Activated T-cell treated with anti-CD3 and anti-CD28 coated beads, Interleukin-2, amount 50 U/mL, for 4 hours (primary cell): ENCODE data around the gene MAP3K5. TPM values are rescaled to one million over a fixed set of nuclear protein-coding genes. Genes with fewer than 3 reads are reported as not detected.
A peak's percentile ranks its signal among the peaks of the same experiment; 100 is the strongest.
"Not testable (repeated sequence)": the region's sequence is repeated elsewhere in the genome, so short reads cannot be mapped to it uniquely, and the experiment has no call there.

Source experiments
- ATAC-seq, 2 donors: fragments of 200-7000 bp; cut with Tn5 transposase; one replicate each; pipeline ENCODE4 v1.10.0; 2021
- DNase-seq: peaks from one replicate; pipeline ENCODE4 v3.0.0-alpha.2; 2020
- H3K27me3 Mint-ChIP-seq: one replicate; pipeline ENCODE4 v1.8.0; 2021; ENCODE audit warnings: low read depth, mixed read lengths
- H3K36me3 Mint-ChIP-seq: one replicate; pipeline ENCODE4 v1.8.0; 2022; ENCODE audit warnings: mixed read lengths; ENCODE audit not compliant: insufficient read depth
- H3K4me1 Mint-ChIP-seq: one replicate; pipeline ENCODE4 v1.8.0; 2021; ENCODE audit warnings: low read depth, mixed read lengths
- H3K4me3 Mint-ChIP-seq: one replicate; pipeline ENCODE4 v1.8.0; 2021; ENCODE audit warnings: mild to moderate bottlenecking, moderate library complexity, mixed read lengths
- H3K9me3 Mint-ChIP-seq: one replicate; pipeline ENCODE4 v1.8.0; 2021; ENCODE audit warnings: mixed read lengths
- total RNA-seq, 3 donors: library from RNA; stranded (reverse); gene quantifications; one replicate each; pipeline ENCODE4 v1.2.1, GENCODE V29; 2021

Gene MAP3K5
- total RNA-seq = 10 to 100 TPM in 1 of 3 donors, 1 to 10 TPM in 2; 5.7 to 10.5 (median 7.9) TPM

DNA sequence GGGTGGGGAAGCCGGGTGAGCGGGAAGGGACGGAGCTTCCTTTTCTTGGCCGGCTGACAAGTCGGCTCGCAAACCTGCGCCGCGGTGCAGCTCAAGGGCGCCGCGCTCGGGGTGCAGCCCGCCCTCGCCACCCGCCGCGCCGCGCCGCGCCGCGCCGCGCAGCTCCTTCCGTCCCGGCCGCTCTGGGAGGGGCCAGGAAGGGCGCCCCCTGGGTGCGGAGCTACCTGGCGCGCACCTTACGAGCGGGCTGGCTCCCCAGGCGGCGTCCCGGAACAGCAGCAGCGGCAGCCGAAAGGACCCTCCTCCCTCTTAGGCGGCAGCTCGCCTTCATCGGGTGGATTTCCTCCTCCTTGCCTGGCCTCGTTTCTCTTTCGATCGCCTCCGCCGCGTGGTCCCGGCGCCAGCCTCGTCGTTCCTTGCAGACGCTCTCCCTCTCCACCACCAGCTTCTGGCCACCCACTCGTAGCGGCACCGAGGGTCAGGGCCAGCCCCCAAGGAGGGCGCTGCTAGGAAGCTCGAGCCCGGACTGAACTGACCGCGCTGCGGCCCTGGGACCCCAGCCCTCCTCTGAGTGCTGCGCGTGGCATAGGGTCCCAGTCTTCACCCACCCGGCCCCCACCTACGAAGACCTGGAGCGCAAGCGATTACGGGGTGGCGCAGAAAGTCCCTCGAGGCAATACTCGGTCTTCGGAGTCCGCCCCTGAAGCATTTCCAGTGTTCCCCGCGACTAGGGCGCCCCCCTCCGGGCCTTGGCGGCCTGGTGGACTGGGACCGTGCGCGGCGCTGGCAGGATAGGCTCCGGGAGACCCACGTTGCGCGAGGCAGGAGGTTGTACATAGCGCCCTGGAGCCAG is at the start of gene MAP3K5:
Gene MAP3K5 (minus strand): TSS at position 68 of the 853 bp plus-strand sequence. CDS start 320 bp downstream, outside the sequence.
- Mint-ChIP-seq H3K36me3 (peaks cover 3% of the 10 kb centered on the region), H3K4me3 (peak within 1 kb of the TSS; percentile 94), H3K27me3 (no peaks in the 10 kb centered on the region), H3K4me1 (peaks cover 42% of the 10 kb centered on the region), H3K9me3 (no peaks in the 10 kb centered on the region)
- DNase-seq = peak; percentile 95
- ATAC-seq = peak; percentile 77 to 80

GRCh38 chr6:136840276-136841001 is 48.2 kb upstream of the MAP3K5 start:
- DNase-seq (no peak), ATAC-seq (no peak)
- Mint-ChIP-seq H3K9me3 (no peaks in the 10 kb centered on the region), H3K36me3 (peaks cover 13% of the 10 kb centered on the region), H3K4me3 (no peak overlapping the region), H3K4me1 (peaks cover 1% of the 10 kb centered on the region), H3K27me3 (no peaks in the 10 kb centered on the region)

DNA sequence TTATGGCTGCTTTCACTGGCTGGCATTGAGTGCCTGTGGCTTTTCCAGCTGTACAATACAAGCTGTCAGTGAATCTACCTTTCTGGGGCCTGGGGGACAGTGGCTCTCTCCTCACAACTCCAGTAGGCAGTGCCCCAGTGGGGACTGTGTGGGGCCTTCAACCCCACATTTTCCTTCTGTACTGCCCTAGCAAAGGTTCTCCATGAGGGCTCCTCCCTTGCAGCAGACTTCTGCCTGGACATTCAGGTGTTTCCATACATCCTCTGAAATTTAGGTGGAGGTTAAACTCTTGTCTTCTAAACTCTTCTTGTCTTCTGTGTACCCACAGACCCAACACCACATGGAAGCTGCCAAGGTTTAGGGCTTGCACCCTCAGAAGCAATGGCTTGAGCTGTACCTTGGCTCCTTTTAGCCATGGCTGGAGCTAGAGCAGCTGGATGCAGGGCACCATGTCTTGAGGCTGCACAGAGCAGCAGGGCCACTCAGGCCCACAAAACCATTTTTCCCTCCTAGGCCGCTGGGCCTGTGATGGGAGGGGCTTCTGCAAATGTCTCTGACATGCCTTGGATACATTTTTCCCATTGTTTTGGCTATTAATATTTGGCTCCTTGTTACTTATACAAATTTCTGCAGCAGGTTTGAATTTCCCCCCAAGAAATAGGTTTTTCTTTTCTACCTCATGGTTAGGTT is 39.7 kb upstream of the MAP3K5 start:
- H3K4me3 Mint-ChIP-seq = no peak overlapping the region
- peaks cover 4% of the 10 kb centered on the region for H3K4me1 Mint-ChIP-seq
- DNase-seq (no peak), ATAC-seq (no peak)
- peaks cover 10% of the 10 kb centered on the region for H3K9me3 Mint-ChIP-seq
- H3K36me3 Mint-ChIP-seq = peaks cover 45% of the 10 kb centered on the region
- no peaks in the 10 kb centered on the region for H3K27me3 Mint-ChIP-seq

GRCh38 chr6:136826216-136826615 is 33.9 kb upstream of the MAP3K5 start:
- no peaks in the 10 kb centered on the region for H3K27me3 Mint-ChIP-seq
- H3K4me1 Mint-ChIP-seq = peaks cover 19% of the 10 kb centered on the region
- ATAC-seq (no peak), DNase-seq (no peak)
- peaks cover 35% of the 10 kb centered on the region for H3K36me3 Mint-ChIP-seq
- no peak overlapping the region for H3K4me3 Mint-ChIP-seq
- no peaks in the 10 kb centered on the region for H3K9me3 Mint-ChIP-seq

DNA sequence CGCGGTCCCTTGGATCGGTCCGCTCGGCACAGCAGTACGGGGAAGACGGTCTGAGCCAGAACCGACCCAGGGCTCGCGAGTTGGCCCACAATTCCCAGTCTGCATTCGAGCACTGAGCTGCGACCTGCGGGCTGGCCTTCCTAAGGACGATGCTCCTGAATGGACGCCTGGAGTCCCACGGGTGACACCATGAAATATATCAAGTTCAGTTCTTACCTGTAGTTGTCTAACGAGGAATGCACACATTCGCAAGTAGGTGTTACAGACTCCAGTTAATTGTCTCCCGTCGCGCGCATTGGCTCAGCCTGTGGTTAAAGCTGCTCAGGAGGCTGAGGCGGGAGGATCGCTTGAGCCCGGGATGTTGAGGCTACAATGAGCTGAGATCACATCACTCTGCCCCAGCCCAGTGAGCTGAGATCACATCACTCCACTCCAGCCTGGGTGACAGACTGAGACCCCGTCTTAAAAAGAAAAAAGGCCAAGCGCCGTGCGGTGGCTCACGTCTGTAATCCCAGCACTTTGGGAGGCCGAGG is 30.9 kb upstream of the MAP3K5 start:
- Mint-ChIP-seq H3K4me1 (peaks cover 16% of the 10 kb centered on the region), H3K36me3 (peaks cover 19% of the 10 kb centered on the region), H3K4me3 (peak overlapping the region; percentile 82), H3K27me3 (no peaks in the 10 kb centered on the region), H3K9me3 (no peaks in the 10 kb centered on the region)
- DNase-seq = no peak
- no peak for ATAC-seq

GRCh38 chr6:136822376-136823127 is 30.3 kb upstream of the MAP3K5 start, which contains the start of gene PEX7:
Gene PEX7 (plus strand): TSS chr6:136822592. CDS start chr6:136822666, 74 bp downstream.
- peak; percentile 84 for DNase-seq
- Mint-ChIP-seq H3K9me3 (no peaks in the 10 kb centered on the region), H3K27me3 (no peaks in the 10 kb centered on the region), H3K4me1 (peaks cover 16% of the 10 kb centered on the region), H3K36me3 (peaks cover 19% of the 10 kb centered on the region), H3K4me3 (peak within 1 kb of the TSS; percentile 93)
- peak; percentile 96 for ATAC-seq

- H3K4me3 Mint-ChIP-seq = peak overlapping the region; percentile 93
- peaks cover 2% of the 10 kb centered on the region for H3K27me3 Mint-ChIP-seq
- ATAC-seq (peak; percentile 2 to 3), DNase-seq (no peak)
- peaks cover 16% of the 10 kb centered on the region for H3K4me1 Mint-ChIP-seq
- H3K9me3 Mint-ChIP-seq = no peaks in the 10 kb centered on the region
- peaks cover 16% of the 10 kb centered on the region for H3K36me3 Mint-ChIP-seq
Measured at GRCh38 chr6:136822046-136822375, 29.7 kb upstream of the MAP3K5 start.

DNA sequence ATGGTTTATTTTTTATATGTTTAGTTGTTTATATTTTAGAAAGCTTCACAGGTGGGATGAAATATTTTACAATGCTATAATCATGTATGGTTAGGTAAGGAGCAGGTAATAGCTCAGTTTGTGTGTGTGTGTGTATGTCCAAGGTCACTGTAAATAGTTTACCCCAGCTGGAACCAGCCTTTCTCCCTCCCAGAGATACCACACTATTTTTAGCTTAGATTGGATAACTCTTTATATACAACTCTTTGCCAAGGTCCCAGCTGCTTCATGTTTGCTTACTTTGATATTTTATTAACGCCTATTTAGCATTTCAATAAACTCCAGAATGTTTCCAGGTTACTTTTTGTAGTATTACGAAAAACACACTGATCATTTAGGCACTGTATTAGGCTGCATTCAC is 28.3 kb upstream of the MAP3K5 start:
- Mint-ChIP-seq H3K4me3 (no peak overlapping the region), H3K9me3 (no peaks in the 10 kb centered on the region), H3K36me3 (peaks cover 6% of the 10 kb centered on the region)

GRCh38 chr6:136816656-136817055 is 24.4 kb upstream of the MAP3K5 start:
- Mint-ChIP-seq H3K36me3 (no peaks in the 10 kb centered on the region), H3K9me3 (no peaks in the 10 kb centered on the region), H3K4me3 (no peak overlapping the region), H3K27me3 (peaks cover 2% of the 10 kb centered on the region), H3K4me1 (peaks cover 6% of the 10 kb centered on the region)
- ATAC-seq = no peak
- no peak for DNase-seq

More for the DNA sequence above, 28.3 kb upstream of the MAP3K5 start:
- no peak for DNase-seq
- H3K27me3 Mint-ChIP-seq = peaks cover 2% of the 10 kb centered on the region
- peaks cover 16% of the 10 kb centered on the region for H3K4me1 Mint-ChIP-seq
- no peak for ATAC-seq

- not testable (repeated sequence) for DNase-seq, H3K4me3 Mint-ChIP-seq, ATAC-seq, H3K27me3 Mint-ChIP-seq, H3K36me3 Mint-ChIP-seq, H3K9me3 Mint-ChIP-seq, H3K4me1 Mint-ChIP-seq
Measured at GRCh38 chr6:136815608-136816007, 23.3 kb upstream of the MAP3K5 start.

GRCh38 chr6:136812174-136812573 is 19.9 kb upstream of the MAP3K5 start:
- Mint-ChIP-seq H3K4me3 (no peak overlapping the region), H3K9me3 (no peaks in the 10 kb centered on the region), H3K4me1 (peaks cover 1% of the 10 kb centered on the region), H3K36me3 (no peaks in the 10 kb centered on the region), H3K27me3 (peaks cover 1% of the 10 kb centered on the region)
- no peak for ATAC-seq
- no peak for DNase-seq

DNA sequence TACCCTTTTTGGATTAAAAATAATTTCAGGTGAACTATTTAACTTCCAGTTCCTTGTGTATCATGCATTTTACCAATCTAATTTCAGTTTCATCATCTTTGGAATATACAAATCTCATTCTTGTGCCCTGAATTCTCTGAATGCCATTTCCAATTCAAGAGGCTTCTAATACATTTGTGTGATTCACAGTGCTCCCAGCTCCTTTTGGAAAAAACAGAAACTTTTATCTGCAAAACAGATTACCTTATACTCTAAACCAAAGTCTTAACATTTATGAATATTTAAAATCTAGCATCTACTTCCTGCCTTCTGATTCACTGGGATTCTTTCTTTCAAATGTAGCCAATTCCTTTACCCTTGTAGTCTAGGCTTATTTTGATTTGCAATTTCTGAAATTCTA is 19.0 kb upstream of the MAP3K5 start:
- Mint-ChIP-seq H3K27me3 (no peaks in the 10 kb centered on the region), H3K4me1 (peaks cover 1% of the 10 kb centered on the region), H3K9me3 (no peaks in the 10 kb centered on the region), H3K4me3 (no peak overlapping the region), H3K36me3 (no peaks in the 10 kb centered on the region)
- DNase-seq (no peak), ATAC-seq (no peak)

DNA sequence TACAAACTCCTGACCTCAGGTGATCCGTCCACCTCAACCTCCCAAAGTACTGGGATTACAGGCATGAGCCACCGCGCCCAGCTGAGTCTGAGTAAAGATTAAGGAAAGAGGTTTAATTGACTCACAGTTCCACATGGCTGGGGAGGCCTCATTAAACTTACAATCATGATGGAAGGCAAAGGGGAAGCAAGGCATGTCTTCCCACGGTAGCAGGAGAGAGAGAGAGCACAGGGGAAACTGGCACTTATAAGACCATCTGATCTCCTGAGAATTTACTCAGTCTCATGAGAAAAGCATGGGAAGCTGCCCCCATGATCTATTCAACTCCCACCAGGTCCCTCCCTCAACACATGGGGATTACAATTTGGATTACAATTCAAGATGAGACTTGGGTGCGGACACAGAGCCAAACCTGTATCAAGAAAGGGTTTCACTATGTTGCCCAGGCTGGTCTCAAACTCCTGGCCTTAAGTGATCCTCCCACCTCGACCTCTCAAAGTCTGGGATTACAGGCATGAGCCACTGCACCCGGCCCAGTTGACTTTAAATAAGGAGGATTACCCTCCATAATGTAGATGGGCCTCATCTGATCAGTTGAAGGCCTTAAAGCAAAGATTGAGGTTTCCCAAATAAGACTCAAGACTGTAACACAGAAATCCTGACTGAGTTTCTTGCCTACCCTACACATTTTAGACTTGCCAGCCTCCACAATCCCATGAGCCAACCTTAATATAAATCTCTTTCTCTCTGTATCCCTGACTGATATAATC is 17.0 kb upstream of the MAP3K5 start:
- ATAC-seq (no peak), DNase-seq (no peak)
- no peak overlapping the region for H3K4me3 Mint-ChIP-seq
- peaks cover 1% of the 10 kb centered on the region for H3K4me1 Mint-ChIP-seq
- no peaks in the 10 kb centered on the region for H3K27me3 Mint-ChIP-seq
- no peaks in the 10 kb centered on the region for H3K9me3 Mint-ChIP-seq
- H3K36me3 Mint-ChIP-seq = no peaks in the 10 kb centered on the region
